ENCODE data around the gene GARNL3.
A peak's percentile ranks its signal among the peaks of the same experiment; 100 is the strongest.

The GARNL3 gene

GRCh38 chr9:127244609-127245601 is 19.7 kb upstream of the GARNL3 start:
- H3K36me3 ChIP-seq (ENCODE audit: control insufficient read depth in 2 of 2, insufficient read depth in 1 of 2, low read length in 2 of 2), result peaks cover 0 to 6% of the 10 kb centered on the region in 2 experiments; a peak in 1 of 3 replicates
- ChIA-PET CTCF (interaction anchor here (0.6 to 1.2 kb wide), 3 partner anchors 18 to 31 kb away, joined by 3 to 4 read pairs (median 3); no protein-coding TSS in a partner anchor), POLR2A (interaction anchor here (1.2 to 1.8 kb wide), 4 partner anchors 21 to 206 kb away, joined by 4 to 14 read pairs (median 10); partner anchors contain the start of genes LRSAM1, RPL12, SLC2A8 and ZNF79)
- no peaks in the 10 kb centered on the region for H3K4me1 ChIP-seq (ENCODE audit: control insufficient read depth, insufficient read depth, low read length)
- H3K27ac ChIP-seq (ENCODE audit: extremely low read depth, low read depth, low read length), result no peak overlapping the region
- H3K9me3 ChIP-seq (ENCODE audit: control insufficient read depth, insufficient read depth, low read depth, low read length), result no peaks in the 10 kb centered on the region
- peak; percentile 24; the same call in 1 of the 2 replicates for TF ChIP-seq ZBTB17 (tag by site-specific recombination; IDR thresholded peaks at IDR 0.05)
- TF ChIP-seq ZNF76 (tag by site-specific recombination; IDR thresholded peaks at IDR 0.05; ENCODE audit: borderline replicate concordance, low read depth), result peak; percentile 74; the same call in 1 of the 2 replicates
- no peak for TF ChIP-seq ZNF214 (tag by site-specific recombination; IDR thresholded peaks at IDR 0.05; ENCODE audit: borderline replicate concordance)
- peak; percentile 96 for TF ChIP-seq ZBTB48 (tag by site-specific recombination; IDR thresholded peaks at IDR 0.05)
- peak; percentile 43; the same call in 1 of the 2 replicates for TF ChIP-seq PATZ1 (tag by site-specific recombination; IDR thresholded peaks at IDR 0.05)
- peak; percentile 83 for TF ChIP-seq SP3 (tag by site-specific recombination; IDR thresholded peaks at IDR 0.05)
- peak; percentile 76; the same call in 1 of the 2 replicates for TF ChIP-seq PBX3 (CRISPR knock-in tag; IDR thresholded peaks at IDR 0.05)
- TF ChIP-seq ZFP69B (tag by site-specific recombination; IDR thresholded peaks at IDR 0.05), result no peak
- peak; percentile 92 for TF ChIP-seq SP2 (tag by site-specific recombination; IDR thresholded peaks at IDR 0.05)
- no peak for TF ChIP-seq KLF8 (tag by site-specific recombination; IDR thresholded peaks at IDR 0.05)
- TF ChIP-seq ZBTB11 (tag by site-specific recombination; conservative IDR thresholded peaks at IDR 0.05; ENCODE audit: low read depth), result peak; percentile 77
- TF ChIP-seq PRDM10 (tag by site-specific recombination; IDR thresholded peaks at IDR 0.05), result peak; percentile 99
- TF ChIP-seq ZBTB26 (tag by site-specific recombination; optimal IDR thresholded peaks at IDR 0.05), result peak; percentile 69
- TF ChIP-seq ZNF26 (tag by site-specific recombination; IDR thresholded peaks at IDR 0.05), result no peak
- 0 out of 2 replicates have a peak, but pooled peaks have one; percentile 42 for TF ChIP-seq HIC1 (tag by site-specific recombination; IDR thresholded peaks at IDR 0.05)
- 0 out of 2 replicates have a peak, but pooled peaks have one; percentile 6 for TF ChIP-seq SP7 (tag by site-specific recombination; IDR thresholded peaks at IDR 0.05)
- peak; percentile 87 for TF ChIP-seq ZNF335 (tag by site-specific recombination; conservative IDR thresholded peaks at IDR 0.05)
- TF ChIP-seq ZNF223 (tag by site-specific recombination; IDR thresholded peaks at IDR 0.05), result peak; percentile 96
- H3K4me3 ChIP-seq (ENCODE audit: low read depth, low read length), result peak overlapping the region; percentile 71
